Activated T-cell treated with anti-CD3 and anti-CD28 coated beads, Interleukin-2, amount 50 U/mL, for 24 hours (primary cell): ENCODE data around the gene TIMM21.
A peak's percentile ranks its signal among the peaks of the same experiment; 100 is the strongest.

Experiments
- DNase-seq: peaks from one replicate; pipeline ENCODE4 v3.0.0-alpha.2; 2020
- H3K27ac Mint-ChIP-seq: 2 replicates; pipeline ENCODE4 v1.8.0; 2020; ENCODE audit warnings: mild to moderate bottlenecking, mixed read lengths
- H3K27me3 Mint-ChIP-seq: 2 replicates; pipeline ENCODE4 v1.8.0; 2020; ENCODE audit warnings: mixed read lengths
- H3K36me3 Mint-ChIP-seq: 2 replicates; pipeline ENCODE4 v1.8.0; 2020; ENCODE audit warnings: low read depth, mixed read lengths
- H3K4me1 Mint-ChIP-seq: 2 replicates; pipeline ENCODE4 v1.8.0; 2020; ENCODE audit warnings: low read depth, mixed read lengths
- H3K4me3 Mint-ChIP-seq: 2 replicates; pipeline ENCODE4 v1.8.0; 2020; ENCODE audit warnings: mild to moderate bottlenecking, moderate library complexity, mixed read lengths
- H3K9me3 Mint-ChIP-seq: 2 replicates; pipeline ENCODE4 v1.8.0; 2020; ENCODE audit warnings: mixed read lengths

Gene TIMM21

DNA sequence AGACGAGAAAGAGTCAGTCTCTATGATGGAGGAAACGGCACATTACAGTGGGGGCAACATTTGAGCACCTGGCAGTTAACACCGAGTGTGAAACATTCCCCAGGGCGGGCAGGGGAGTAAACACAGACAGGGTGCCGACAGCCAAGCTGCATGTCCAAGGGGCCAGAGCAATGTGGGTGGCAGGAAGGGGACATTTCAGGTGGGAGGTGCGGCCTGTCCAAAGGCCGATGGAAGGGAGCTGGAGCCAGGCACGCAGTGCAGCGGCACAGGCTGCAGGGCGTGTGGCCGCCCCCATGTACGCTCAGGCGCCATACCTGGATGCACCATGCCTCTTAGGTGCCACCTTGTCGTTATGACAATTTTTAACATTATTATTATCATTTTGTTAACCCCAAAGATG lies 43.3 kb downstream of the TIMM21 start:
- Mint-ChIP-seq H3K36me3 (no peaks in the 10 kb centered on the region), H3K27me3 (peaks cover 24% of the 10 kb centered on the region), H3K4me1 (peaks cover 6% of the 10 kb centered on the region), H3K27ac (no peak overlapping the region), H3K4me3 (no peak overlapping the region), H3K9me3 (no peaks in the 10 kb centered on the region)
- DNase-seq: no peak

DNA sequence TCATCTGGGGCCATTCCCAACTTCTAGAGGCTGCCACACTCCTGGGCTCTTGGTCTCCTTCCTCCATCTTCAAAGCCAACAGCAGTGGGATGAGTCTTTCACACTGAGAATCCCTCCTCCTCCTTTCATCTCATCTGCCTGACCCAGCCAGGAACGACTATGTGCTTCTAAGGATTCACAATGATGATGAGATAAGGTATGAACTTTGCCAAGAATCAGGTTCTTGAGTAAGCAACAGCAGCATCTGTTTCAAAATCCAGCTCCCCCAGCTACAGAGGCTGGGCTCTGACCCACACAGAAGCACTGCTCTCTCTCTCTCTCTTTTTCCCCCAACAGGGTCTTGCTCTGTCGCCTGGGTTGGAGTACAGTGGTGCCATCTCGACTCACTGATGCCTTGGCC lies 46.4 kb downstream of the TIMM21 start:
- H3K4me1 Mint-ChIP-seq: peaks cover 6% of the 10 kb centered on the region
- no peaks in the 10 kb centered on the region for H3K9me3 Mint-ChIP-seq
- no peak for DNase-seq
- H3K4me3 Mint-ChIP-seq: no peak overlapping the region
- no peaks in the 10 kb centered on the region for H3K36me3 Mint-ChIP-seq
- H3K27ac Mint-ChIP-seq: no peak overlapping the region
- peaks cover 18% of the 10 kb centered on the region for H3K27me3 Mint-ChIP-seq

- Mint-ChIP-seq H3K27ac (peak overlapping the region; percentile 78), H3K4me3 (peak overlapping the region; percentile 66), H3K4me1 (peaks cover 6% of the 10 kb centered on the region), H3K9me3 (no peaks in the 10 kb centered on the region), H3K27me3 (peaks cover 15% of the 10 kb centered on the region), H3K36me3 (no peaks in the 10 kb centered on the region)
- DNase-seq: peak; percentile 42
These were observed 48.1 kb downstream of the TIMM21 start for GRCh38 chr18:74196220-74197119.

GRCh38 chr18:74197705-74198341 lies 49.5 kb downstream of the TIMM21 start:
- Mint-ChIP-seq H3K36me3 (no peaks in the 10 kb centered on the region), H3K27me3 (peaks cover 13% of the 10 kb centered on the region), H3K4me1 (peaks cover 6% of the 10 kb centered on the region), H3K4me3 (no peak overlapping the region), H3K9me3 (no peaks in the 10 kb centered on the region), H3K27ac (no peak overlapping the region)
- DNase-seq: no peak

GRCh38 chr18:74198453-74198852 lies 50.1 kb downstream of the TIMM21 start:
- peaks cover 9% of the 10 kb centered on the region for H3K27me3 Mint-ChIP-seq
- H3K9me3 Mint-ChIP-seq: no peaks in the 10 kb centered on the region
- no peak for DNase-seq
- no peaks in the 10 kb centered on the region for H3K36me3 Mint-ChIP-seq
- H3K4me1 Mint-ChIP-seq: peaks cover 6% of the 10 kb centered on the region
- H3K27ac Mint-ChIP-seq: no peak overlapping the region
- no peak overlapping the region for H3K4me3 Mint-ChIP-seq

DNA sequence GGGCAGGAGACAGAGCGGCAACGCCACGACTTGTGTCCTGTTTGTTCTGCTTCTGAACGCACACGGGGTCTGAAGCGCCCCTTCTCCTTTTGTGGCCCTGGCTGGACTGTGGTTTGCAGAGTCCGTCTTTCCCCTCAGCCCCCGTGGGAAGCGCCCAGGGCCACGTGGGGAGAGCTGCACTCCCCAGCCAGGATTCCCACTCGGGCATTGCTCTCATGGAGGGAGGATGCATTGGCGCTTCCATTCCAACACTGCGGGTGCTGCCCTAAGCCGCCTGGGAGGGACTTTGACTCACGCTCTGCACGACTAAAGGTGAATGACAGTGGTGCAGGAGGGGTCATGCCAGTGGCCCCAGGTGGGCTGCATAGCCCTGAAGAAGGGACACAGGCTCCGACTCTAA lies 52.5 kb downstream of the TIMM21 start:
- H3K4me1 Mint-ChIP-seq: peaks cover 6% of the 10 kb centered on the region
- H3K27ac Mint-ChIP-seq: no peak overlapping the region
- H3K36me3 Mint-ChIP-seq: no peaks in the 10 kb centered on the region
- no peak for DNase-seq
- H3K9me3 Mint-ChIP-seq: no peaks in the 10 kb centered on the region
- H3K27me3 Mint-ChIP-seq: no peaks in the 10 kb centered on the region
- H3K4me3 Mint-ChIP-seq: no peak overlapping the region

DNA sequence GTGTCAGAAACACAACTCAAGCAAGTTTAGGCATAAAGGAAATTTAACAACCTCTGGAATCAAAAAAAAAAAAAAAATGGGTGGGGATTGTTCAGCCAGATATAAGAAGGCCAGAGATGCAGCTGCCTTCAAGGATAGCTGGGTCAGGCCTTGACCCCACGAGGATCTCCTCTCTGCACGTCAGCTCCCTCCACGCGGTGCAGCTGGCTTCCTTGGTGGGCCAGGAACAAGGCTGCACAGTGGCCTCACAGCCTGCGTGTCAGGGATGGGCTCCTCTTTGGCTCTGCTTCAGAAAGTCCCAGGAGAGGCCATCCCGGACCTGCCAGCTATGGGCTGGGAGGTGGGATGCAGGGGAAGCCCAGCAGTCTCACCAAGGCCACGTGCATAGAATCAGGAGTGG lies 55.5 kb downstream of the TIMM21 start:
- Mint-ChIP-seq H3K4me3 (no peak overlapping the region), H3K36me3 (no peaks in the 10 kb centered on the region), H3K27ac (no peak overlapping the region), H3K4me1 (no peaks in the 10 kb centered on the region), H3K27me3 (no peaks in the 10 kb centered on the region), H3K9me3 (no peaks in the 10 kb centered on the region)
- no peak for DNase-seq

DNA sequence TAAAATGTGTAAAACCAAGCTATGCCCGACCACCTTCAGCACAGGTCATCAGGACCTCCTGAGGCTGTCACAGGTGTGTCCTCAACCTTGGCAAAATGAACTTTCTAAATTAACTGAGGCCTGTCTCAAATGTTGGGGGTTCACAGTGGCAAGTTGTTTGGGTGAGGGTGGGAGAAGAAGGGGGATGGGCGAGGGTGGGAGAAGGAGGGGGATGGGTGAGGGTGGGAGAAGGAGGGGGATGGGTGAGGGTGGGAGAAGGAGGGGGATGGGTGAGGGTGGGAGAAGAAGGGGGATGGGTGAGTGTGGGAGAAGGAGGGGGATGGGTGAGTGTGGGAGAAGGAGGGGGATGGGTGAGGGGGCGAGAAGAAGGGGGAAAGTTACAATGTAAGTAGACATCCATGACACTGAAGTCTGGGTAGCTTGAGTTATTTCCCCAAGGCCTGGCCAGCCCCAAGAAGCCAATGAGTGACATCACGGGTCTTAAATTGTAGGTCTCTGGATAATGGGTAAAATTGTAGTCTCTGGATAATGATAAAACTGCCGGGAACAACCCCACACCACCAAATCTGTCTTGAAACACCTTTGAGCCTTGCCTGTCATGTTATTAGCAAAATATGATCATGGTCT lies 56.3 kb downstream of the TIMM21 start:
- Mint-ChIP-seq H3K4me3 (no peak overlapping the region), H3K9me3 (no peaks in the 10 kb centered on the region), H3K36me3 (no peaks in the 10 kb centered on the region)

More for the DNA sequence above, 56.3 kb downstream of the TIMM21 start:
- no peaks in the 10 kb centered on the region for H3K27me3 Mint-ChIP-seq
- H3K27ac Mint-ChIP-seq: peak overlapping the region; percentile 64
- no peaks in the 10 kb centered on the region for H3K4me1 Mint-ChIP-seq
- DNase-seq: no peak
